HG02759 (cell line): ENCODE measurements around the gene CDH10.

Experiments used
- ATAC-seq: cut with Tn5 transposase; IDR thresholded peaks from one replicate; pipeline ENCODE4 v1.9.1; 2021; ENCODE audit warnings: mild to moderate bottlenecking, moderate library complexity; ENCODE audit not compliant: unreplicated experiment

The CDH10 gene

DNA sequence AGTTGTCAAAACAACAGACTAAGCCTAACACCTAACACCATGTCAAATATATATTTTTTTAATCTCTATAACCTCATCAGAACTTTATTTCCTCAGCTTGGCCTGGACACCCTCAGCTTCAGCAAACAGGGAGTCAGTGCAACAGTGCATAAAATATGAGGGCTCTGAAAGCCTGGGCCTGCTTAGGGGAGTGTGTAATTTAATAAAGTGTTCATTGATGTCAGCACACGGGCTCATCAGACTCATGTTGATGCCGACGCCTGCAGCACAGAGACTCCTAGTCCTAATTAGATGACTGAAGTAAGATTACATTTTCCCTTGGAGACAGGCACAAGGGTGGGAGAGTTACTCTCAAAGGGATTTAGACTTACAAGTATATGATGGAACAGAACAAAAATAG is 37.8 kb downstream of the CDH10 start:
- no peak for ATAC-seq

GRCh38 chr5:24602188-24602587 is 42.6 kb downstream of the CDH10 start:
- ATAC-seq, result no peak

- no peak for ATAC-seq
These were observed 45.8 kb downstream of the CDH10 start for GRCh38 chr5:24598956-24599355.

DNA sequence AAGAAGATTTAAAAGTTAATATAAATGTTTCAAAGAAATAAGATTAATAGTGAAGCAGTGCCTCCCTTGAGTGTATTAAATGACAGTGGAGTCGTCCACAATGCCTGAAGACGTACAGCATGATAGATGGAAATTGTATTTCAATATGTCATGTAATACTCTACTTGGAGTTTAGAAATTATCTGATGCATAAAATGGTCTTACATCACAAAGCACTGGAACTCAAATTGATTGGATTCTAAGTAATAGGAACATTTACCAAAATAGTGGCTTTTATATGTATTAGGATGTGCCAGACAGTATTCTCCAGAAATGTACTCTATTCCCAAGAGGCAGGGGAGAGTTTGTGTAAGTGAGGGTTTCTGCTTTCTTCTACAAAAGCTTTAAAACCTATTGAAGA is 49.4 kb downstream of the CDH10 start:
- ATAC-seq, result no peak

DNA sequence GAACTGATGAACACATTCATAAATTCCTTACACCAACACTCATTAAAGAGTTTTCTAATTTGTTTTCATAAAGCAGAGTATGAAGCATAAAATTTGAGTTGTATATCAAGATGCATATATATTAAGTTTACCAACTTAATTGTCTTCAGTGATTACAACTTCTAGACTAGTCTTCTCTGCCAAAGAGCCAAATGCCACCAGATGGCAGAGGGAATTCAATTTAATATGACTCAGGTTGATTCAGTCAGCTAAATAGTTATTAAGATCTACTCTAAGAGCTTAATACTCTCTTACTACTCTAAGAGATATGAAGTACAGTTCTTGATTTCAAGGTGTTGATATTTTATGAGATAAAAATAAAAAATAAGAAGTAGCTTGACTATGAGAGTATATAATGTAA is 53.4 kb downstream of the CDH10 start:
- no peak for ATAC-seq

- ATAC-seq, result no peak
These were observed 55.2 kb downstream of the CDH10 start for GRCh38 chr5:24589566-24589965.

DNA sequence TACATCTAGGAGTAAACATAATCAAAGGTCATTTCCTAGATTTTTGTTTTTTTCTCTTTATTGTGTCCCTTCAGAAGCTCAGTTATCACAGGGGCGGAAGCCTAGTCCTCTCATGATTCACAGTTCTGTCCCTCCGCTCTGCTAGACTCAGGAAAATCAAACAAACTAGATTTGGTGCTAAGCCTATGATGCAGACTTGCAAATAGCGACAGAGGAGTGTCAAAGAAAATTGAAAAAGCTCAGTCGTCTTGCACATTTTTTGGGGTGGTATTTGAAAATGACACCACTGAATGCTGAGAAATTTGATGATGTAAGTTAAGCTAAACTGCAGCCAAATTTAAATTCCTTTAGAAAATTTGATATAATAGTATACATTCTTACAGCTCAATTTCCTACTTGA is 59.0 kb downstream of the CDH10 start:
- ATAC-seq, result no peak

- ATAC-seq, result no peak
These were observed 73.5 kb downstream of the CDH10 start for GRCh38 chr5:24571302-24571701.

- ATAC-seq, result no peak
These were observed 77.8 kb downstream of the CDH10 start for GRCh38 chr5:24566933-24567332.

GRCh38 chr5:24555229-24555628 is 89.5 kb downstream of the CDH10 start:
- ATAC-seq, result no peak

GRCh38 chr5:24547132-24547531 is 97.6 kb downstream of the CDH10 start:
- ATAC-seq, result no peak

DNA sequence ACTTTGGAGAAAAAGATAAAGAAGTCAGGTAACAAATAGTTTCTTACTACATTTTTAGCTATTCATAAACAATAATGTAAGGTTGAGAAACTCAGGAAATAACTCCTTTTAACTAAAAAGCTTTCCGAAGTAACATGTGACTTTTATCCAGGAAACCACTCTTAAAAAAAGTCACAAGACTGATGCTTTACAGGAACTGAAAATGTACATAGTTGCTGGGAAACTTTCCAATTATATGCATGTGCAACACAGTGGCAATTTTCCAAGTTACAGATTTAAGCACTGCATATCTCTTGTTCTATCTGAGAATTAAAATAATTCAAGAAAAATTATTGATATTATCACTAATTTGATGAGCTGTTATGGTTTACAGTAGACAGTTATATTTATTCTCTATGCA is 105.2 kb downstream of the CDH10 start:
- no peak for ATAC-seq

GRCh38 chr5:24538346-24538745 is 106.4 kb downstream of the CDH10 start:
- no peak for ATAC-seq

DNA sequence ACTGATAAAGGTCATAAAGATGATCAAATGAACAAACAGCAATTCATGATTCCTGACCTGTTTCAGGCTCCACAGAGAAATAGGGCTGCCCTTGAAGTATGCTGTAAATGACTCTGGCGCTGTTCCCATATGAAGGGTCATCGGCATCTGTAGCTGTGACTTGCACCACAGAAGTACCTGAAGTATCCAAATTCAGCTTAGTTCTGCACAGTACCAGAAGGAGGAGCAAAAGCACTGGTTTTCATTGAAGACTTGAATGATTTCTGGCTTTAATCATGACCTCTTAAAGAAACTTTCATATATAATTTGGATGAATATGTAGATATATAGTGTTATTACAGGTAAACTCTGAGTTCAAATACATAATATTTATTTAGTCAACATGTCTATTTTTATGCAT is 109.1 kb downstream of the CDH10 start:
- ATAC-seq, result no peak

GRCh38 chr5:24530906-24531305 is 113.9 kb downstream of the CDH10 start:
- ATAC-seq, result no peak

- ATAC-seq, result no peak
These were observed 119.4 kb downstream of the CDH10 start for GRCh38 chr5:24525414-24525813.

GRCh38 chr5:24512423-24512822 is 132.4 kb downstream of the CDH10 start:
- no peak for ATAC-seq

DNA sequence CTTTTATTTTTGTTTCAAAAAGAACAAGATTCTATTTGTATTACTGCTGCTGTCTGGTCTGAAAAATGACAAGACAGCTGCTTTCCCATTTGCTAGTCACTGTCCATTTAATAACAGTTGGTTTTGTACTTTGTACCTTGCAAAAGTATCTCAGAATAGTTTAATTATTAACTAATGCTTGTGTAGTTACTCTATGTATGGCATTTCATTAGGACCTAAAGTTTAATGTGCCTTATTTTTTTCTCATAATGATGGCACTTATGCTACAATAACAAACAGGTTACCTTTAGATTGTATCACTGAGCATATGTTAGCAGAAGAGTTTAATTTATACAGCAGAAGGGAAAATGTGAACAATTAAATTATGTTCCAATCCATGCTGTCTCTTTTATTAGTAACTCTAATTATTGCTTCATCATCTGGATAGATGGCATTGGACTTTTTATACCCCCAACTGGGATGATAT is 134.2 kb downstream of the CDH10 start:
- no peak for ATAC-seq

DNA sequence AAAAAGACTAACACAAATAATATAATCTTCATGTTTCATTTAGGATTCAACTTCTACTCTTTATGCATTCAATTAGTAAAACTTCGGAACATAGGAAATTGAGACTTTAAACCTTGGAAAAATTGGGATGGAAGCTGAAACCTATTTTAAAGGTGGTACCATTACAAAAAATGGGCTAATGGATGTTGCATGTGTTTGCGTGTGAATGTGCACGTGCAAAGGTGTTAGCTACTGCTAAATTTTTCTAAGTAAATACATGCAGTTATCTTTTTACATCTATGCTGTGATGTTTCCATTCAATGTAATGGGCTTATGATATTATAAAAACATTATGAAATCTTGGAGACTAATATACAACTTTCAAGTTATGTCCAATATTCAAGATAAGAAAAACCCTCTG is 134.8 kb downstream of the CDH10 start:
- no peak for ATAC-seq

DNA sequence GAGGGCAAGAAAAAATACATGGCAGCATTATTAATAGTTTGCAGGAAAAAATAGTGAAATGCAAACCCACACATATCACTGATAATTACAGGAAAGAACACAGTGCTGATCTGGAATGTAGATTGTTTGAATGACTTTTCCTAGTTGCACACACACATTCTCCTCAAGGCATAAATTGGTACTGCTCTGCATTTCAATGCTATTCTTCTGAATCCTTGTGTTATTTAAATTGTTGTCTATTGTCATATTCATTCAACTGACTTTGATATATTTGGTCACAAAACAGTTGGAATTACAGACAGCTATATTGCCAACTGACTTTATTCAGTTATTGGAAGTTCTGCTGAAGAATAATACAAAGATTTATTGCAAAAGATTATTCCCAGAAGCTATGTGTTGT is 139.5 kb downstream of the CDH10 start:
- no peak for ATAC-seq

GRCh38 chr5:24497591-24498157 is 147.1 kb downstream of the CDH10 start:
- no peak for ATAC-seq

DNA sequence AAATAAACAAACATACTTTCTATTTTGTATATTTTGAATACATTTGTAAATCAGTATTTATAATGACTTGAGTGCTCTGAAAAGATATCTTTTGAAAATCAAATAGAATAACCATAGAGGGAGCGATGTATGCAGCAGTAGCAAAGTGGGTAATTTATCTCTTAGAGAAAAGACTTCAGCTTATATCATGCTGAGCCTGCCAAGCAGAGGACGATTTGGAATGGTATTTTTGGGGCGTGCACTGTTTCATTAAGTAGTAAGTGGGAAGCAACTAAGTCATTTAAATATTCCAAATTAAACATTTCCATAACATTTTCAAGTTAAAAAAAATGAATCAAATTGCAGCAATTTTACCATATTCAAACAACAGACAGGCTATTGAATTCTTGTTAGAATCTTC is 147.6 kb downstream of the CDH10 start:
- ATAC-seq, result no peak

GRCh38 chr5:24496268-24496667 is 148.5 kb downstream of the CDH10 start:
- no peak for ATAC-seq

DNA sequence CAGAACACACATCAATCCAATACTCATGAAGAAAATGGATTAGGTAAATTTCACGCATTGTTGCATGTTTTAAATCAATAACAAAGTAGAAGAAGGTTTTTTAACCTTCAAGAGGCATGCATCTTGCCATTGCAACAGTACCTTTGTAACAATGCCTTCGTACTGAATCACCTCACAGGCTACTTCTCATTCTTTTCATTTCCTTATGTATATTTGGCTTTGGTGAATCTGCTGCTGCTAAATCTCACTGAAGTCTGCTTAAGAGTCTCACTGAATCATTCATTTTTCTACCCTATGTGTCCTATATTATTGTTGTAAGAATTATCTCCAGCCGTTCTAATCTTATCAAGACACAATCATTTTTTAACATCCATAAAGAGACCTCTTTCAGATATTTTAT is 152.5 kb downstream of the CDH10 start:
- no peak for ATAC-seq
